Measurements from ENCODE around the gene DPP10.

Gene DPP10

DNA sequence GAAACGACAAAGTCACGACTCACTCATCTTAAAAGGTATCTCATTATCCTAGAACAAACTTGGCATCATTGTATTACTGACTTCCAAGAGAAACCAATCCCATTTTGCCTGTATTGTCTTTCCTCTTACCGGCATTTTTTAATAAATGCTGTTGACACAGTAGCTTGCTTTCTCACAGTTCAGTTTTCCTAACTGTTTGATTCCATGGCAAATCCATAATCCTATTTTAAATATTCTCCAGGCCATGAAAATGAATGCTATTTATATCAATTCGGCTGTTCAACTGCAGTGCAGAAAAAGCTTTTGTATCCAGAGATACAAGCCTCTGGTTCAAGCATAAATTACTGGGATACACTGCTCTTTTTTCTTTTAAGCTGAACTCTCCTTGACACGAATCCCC lies 1241.9 kb downstream of the DPP10 start:
- TF ChIP-seq FOXK2 (IDR thresholded peaks at IDR 0.05) = no peak
- TF ChIP-seq L3MBTL2 (conservative IDR thresholded peaks at IDR 0.05) = no peak
- TF ChIP-seq FOXA1 (IDR thresholded peaks at IDR 0.05) = no peak
- no peak for TF ChIP-seq HDGF (IDR thresholded peaks at IDR 0.05; ENCODE audit: borderline replicate concordance)
- no peak for TF ChIP-seq SP1 (IDR thresholded peaks at IDR 0.05)
- TF ChIP-seq, protein P1, sequence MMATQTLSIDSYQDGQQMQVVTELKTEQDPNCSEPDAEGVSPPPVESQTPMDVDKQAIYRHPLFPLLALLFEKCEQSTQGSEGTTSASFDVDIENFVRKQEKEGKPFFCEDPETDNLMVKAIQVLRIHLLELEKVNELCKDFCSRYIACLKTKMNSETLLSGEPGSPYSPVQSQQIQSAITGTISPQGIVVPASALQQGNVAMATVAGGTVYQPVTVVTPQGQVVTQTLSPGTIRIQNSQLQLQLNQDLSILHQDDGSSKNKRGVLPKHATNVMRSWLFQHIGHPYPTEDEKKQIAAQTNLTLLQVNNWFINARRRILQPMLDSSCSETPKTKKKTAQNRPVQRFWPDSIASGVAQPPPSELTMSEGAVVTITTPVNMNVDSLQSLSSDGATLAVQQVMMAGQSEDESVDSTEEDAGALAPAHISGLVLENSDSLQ (IDR thresholded peaks at IDR 0.05) = no peak
- no peak for TF ChIP-seq TARDBP (IDR thresholded peaks at IDR 0.05)
- no peak for TF ChIP-seq BHLHE40 (IDR thresholded peaks at IDR 0.05; ENCODE audit: borderline replicate concordance)
- TF ChIP-seq FOXM1 (IDR thresholded peaks at IDR 0.05; ENCODE audit: borderline replicate concordance) = no peak
- no peak for TF ChIP-seq CTBP1 (IDR thresholded peaks at IDR 0.05; ENCODE audit: borderline replicate concordance)
- TF ChIP-seq LEF1 (IDR thresholded peaks at IDR 0.05; ENCODE audit: borderline replicate concordance) = no peak
- TF ChIP-seq ARNT (IDR thresholded peaks at IDR 0.05) = no peak
- TF ChIP-seq ZNF384 (IDR thresholded peaks at IDR 0.05) = no peak
- no peak for TF ChIP-seq NFRKB (IDR thresholded peaks at IDR 0.05)
- TF ChIP-seq SUZ12 (IDR thresholded peaks at IDR 0.05) = no peak
- TF ChIP-seq ELF4 (IDR thresholded peaks at IDR 0.05) = no peak
- DNase-seq (ENCODE audit: extremely low spot score) = no peak
- POLR2A ChIA-PET = no interaction called here
- CTCF ChIA-PET = no interaction called here

DNA sequence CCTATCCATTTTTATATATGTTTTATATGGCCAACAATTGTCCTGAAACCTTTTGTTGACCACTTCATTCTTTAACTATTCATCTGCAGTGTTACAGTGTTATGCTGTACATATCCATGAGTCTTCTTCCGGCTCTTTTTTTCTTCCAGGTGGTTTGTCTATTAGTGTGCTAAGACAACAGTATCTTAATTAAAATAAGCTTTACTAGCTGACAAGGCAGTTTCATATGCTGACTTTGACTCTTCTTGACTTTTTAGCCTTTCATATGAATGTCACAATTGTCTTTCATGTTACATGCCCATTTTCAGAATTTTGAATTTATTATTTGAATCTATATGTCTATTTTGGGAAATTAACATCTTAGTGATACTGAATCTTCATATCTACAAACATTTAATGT lies 1249.0 kb downstream of the DPP10 start:
- DNase-seq (ENCODE audit: extremely low spot score) = no peak
- ChIA-PET POLR2A (no interaction called here), CTCF (no interaction called here)
- TF ChIP-seq ARNT (IDR thresholded peaks at IDR 0.05) = no peak
- no peak for TF ChIP-seq FOXM1 (IDR thresholded peaks at IDR 0.05; ENCODE audit: borderline replicate concordance)
- no peak for TF ChIP-seq TARDBP (IDR thresholded peaks at IDR 0.05)
- TF ChIP-seq LEF1 (IDR thresholded peaks at IDR 0.05; ENCODE audit: borderline replicate concordance) = no peak
- no peak for TF ChIP-seq SP1 (IDR thresholded peaks at IDR 0.05)

DNA sequence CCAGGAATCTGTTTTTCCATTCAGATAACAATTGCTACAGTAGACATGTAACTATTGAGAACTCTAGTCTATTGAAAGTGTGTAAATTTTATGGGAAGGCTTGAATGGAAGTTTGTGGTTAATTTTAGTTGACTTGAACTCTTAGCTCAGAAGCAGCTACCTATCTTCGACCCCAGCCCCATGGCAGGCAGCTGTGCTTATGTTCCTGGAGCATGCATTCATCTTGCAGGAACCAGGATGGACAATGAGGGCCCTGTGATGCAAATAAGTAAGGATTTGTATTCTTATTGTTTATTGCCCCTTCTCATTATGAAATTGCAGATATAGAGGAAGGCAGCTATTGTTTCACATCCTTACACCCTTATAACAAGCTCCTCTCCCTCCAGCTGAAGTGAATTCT lies 1252.2 kb downstream of the DPP10 start:
- TF ChIP-seq SUZ12 (IDR thresholded peaks at IDR 0.05) (no peak), NFRKB (IDR thresholded peaks at IDR 0.05) (no peak), ELF4 (IDR thresholded peaks at IDR 0.05) (no peak), FOXM1 (IDR thresholded peaks at IDR 0.05; ENCODE audit: borderline replicate concordance) (no peak)
- DNase-seq (ENCODE audit: extremely low spot score) = no peak
- POLR2A ChIA-PET = no interaction called here
- CTCF ChIA-PET = no interaction called here

DNA sequence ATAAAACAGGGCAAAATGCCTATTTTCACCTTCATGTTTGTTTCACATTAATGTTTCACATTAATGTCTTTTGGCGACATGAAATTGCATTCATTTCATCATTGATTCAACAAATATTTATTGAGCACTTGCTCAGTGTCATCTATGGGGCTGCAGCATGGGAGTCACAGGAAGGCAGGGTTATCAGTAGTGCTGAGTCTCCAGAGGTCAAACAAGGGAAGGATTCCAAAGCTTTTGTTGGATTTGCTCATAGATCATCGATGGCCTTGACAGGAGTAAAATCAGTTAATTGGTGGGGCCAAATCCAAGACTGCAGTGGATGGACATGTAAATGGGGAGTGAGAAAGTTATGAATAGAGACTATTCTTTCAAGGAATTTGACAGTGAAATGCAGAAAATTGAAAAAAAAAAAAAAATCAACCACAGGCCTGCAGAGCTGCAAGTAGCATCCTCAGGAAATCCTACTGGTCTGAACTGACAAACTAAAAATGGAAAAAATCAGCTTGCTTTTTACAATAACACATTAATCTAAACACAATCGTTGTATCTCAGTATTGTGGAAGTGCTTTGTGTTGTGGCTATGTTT lies 1290.8 kb downstream of the DPP10 start:
- DNase-seq (ENCODE audit: extremely low spot score) = no peak
- CTCF ChIA-PET = no interaction called here
- POLR2A ChIA-PET = no interaction called here
- TF ChIP-seq, protein P1 (IDR thresholded peaks at IDR 0.05) = no peak
- TF ChIP-seq BHLHE40 (IDR thresholded peaks at IDR 0.05; ENCODE audit: borderline replicate concordance) (no peak), HDGF (IDR thresholded peaks at IDR 0.05; ENCODE audit: borderline replicate concordance) (no peak), FOXM1 (IDR thresholded peaks at IDR 0.05; ENCODE audit: borderline replicate concordance) (no peak), ARNT (IDR thresholded peaks at IDR 0.05) (no peak), L3MBTL2 (conservative IDR thresholded peaks at IDR 0.05) (no peak), LEF1 (IDR thresholded peaks at IDR 0.05; ENCODE audit: borderline replicate concordance) (no peak), SUZ12 (IDR thresholded peaks at IDR 0.05) (no peak), TARDBP (IDR thresholded peaks at IDR 0.05) (no peak), SP1 (IDR thresholded peaks at IDR 0.05) (no peak), CTBP1 (IDR thresholded peaks at IDR 0.05; ENCODE audit: borderline replicate concordance) (no peak), FOXK2 (IDR thresholded peaks at IDR 0.05) (no peak), ZNF384 (IDR thresholded peaks at IDR 0.05) (no peak), NFRKB (IDR thresholded peaks at IDR 0.05) (no peak), ELF4 (IDR thresholded peaks at IDR 0.05) (no peak)

DNA sequence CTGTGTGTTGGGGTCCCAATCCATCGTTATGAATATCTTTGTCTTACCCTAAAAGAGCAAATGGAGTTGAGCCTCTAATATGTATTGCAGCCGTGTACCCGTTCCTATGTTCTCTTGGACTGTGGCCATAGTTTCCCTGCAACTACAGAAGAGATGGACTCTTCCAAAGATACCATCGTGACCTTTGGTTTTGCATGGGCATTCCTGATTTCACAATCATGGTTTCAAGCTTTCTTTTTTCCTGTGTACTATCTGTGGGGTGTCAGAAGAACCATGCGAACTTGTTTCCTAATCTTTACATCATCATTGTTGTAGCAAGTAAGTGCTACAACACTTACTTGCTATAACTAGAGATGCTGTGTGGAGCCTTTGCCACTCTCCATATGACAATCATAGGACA lies 1295.7 kb downstream of the DPP10 start:
- DNase-seq (ENCODE audit: extremely low spot score) = no peak
- ChIA-PET CTCF (interaction anchor here (0.6 kb wide), 1 partner anchor 54 kb away, joined by 4 read pairs; no protein-coding TSS in a partner anchor), POLR2A (no interaction called here)
- TF ChIP-seq ARNT (IDR thresholded peaks at IDR 0.05) (no peak), ELF4 (IDR thresholded peaks at IDR 0.05) (no peak), FOXA1 (IDR thresholded peaks at IDR 0.05) (no peak), FOXM1 (IDR thresholded peaks at IDR 0.05; ENCODE audit: borderline replicate concordance) (no peak), ZNF384 (IDR thresholded peaks at IDR 0.05) (no peak), SUZ12 (IDR thresholded peaks at IDR 0.05) (no peak), LEF1 (IDR thresholded peaks at IDR 0.05; ENCODE audit: borderline replicate concordance) (no peak), CTBP1 (IDR thresholded peaks at IDR 0.05; ENCODE audit: borderline replicate concordance) (no peak), HDGF (IDR thresholded peaks at IDR 0.05; ENCODE audit: borderline replicate concordance) (no peak), BHLHE40 (IDR thresholded peaks at IDR 0.05; ENCODE audit: borderline replicate concordance) (no peak)
- TF ChIP-seq, protein P1 (IDR thresholded peaks at IDR 0.05) = no peak

DNA sequence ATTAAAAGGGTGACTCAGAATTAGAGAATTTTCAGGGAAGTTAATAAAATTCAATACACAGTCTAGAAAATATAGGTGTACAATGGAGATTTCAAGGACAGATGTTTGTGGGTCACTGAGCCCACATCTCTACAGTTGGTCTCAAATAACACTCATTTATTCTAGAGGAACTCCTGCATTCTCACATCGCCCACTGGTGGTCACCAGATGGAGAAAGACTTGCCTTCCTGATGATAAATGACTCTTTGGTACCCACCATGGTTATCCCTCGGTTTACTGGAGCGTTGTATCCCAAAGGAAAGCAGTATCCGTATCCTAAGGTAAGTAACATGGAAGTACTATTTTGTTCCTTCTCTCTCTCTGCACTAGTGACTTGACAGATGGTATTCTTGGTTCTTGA lies 1297.1 kb downstream of the DPP10 start:
- ChIA-PET POLR2A (no interaction called here), CTCF (no interaction called here)

More for the DNA sequence above, 1297.1 kb downstream of the DPP10 start:
- DNase-seq (ENCODE audit: extremely low spot score) = no peak
- TF ChIP-seq L3MBTL2 (conservative IDR thresholded peaks at IDR 0.05) (no peak), SP1 (IDR thresholded peaks at IDR 0.05) (no peak), CTBP1 (IDR thresholded peaks at IDR 0.05; ENCODE audit: borderline replicate concordance) (no peak), SUZ12 (IDR thresholded peaks at IDR 0.05) (no peak), ARNT (IDR thresholded peaks at IDR 0.05) (no peak), NFRKB (IDR thresholded peaks at IDR 0.05) (no peak), ELF4 (IDR thresholded peaks at IDR 0.05) (no peak), ZNF384 (IDR thresholded peaks at IDR 0.05) (no peak)
- TF ChIP-seq, protein P1 (IDR thresholded peaks at IDR 0.05) = no peak
